Ishikawa (cell line): Measurements from ENCODE around the gene GOLGB1.

Experiments used
- CEBPB ChIP-seq: IDR thresholded peaks from 2 replicates; pipeline ENCODE4 v1.6.1; 2012
- CREB1 ChIP-seq: IDR thresholded peaks from 2 replicates; pipeline ENCODE4 v1.6.1; 2012; ENCODE audit warnings: low read depth
- EGR1 ChIP-seq: IDR thresholded peaks from 2 replicates; pipeline ENCODE4 v1.6.1; 2012
- EP300 ChIP-seq: IDR thresholded peaks from 2 replicates; pipeline ENCODE4 v1.6.1; 2012; ENCODE audit warnings: borderline replicate concordance
- MAX ChIP-seq: IDR thresholded peaks from 2 replicates; pipeline ENCODE4 v1.6.1; 2012
- NFIC ChIP-seq: IDR thresholded peaks from 2 replicates; pipeline ENCODE4 v1.6.1; 2012
- RAD21 ChIP-seq: IDR thresholded peaks from 2 replicates; pipeline ENCODE4 v1.6.1; 2012; ENCODE audit warnings: low read depth
- TAF1 ChIP-seq: IDR thresholded peaks from 2 replicates; pipeline ENCODE4 v1.6.1; 2012; ENCODE audit warnings: low read depth, mild to moderate bottlenecking
- TEAD4 ChIP-seq: IDR thresholded peaks from 2 replicates; pipeline ENCODE4 v1.6.1; 2012
- YY1 ChIP-seq: IDR thresholded peaks from 2 replicates; pipeline ENCODE4 v1.6.1; 2012; ENCODE audit warnings: low read depth
- ZBTB7A ChIP-seq: IDR thresholded peaks from 2 replicates; pipeline ENCODE4 v1.6.1; 2012; ENCODE audit warnings: low read depth
- TF ChIP-seq, protein P1 (sequence below): IDR thresholded peaks from 2 replicates; pipeline ENCODE4 v1.6.1; 2012
- TF ChIP-seq, protein P2 (sequence below): IDR thresholded peaks from 2 replicates; pipeline ENCODE4 v1.6.1; 2012; ENCODE audit warnings: low read depth, mild to moderate bottlenecking

DNA sequence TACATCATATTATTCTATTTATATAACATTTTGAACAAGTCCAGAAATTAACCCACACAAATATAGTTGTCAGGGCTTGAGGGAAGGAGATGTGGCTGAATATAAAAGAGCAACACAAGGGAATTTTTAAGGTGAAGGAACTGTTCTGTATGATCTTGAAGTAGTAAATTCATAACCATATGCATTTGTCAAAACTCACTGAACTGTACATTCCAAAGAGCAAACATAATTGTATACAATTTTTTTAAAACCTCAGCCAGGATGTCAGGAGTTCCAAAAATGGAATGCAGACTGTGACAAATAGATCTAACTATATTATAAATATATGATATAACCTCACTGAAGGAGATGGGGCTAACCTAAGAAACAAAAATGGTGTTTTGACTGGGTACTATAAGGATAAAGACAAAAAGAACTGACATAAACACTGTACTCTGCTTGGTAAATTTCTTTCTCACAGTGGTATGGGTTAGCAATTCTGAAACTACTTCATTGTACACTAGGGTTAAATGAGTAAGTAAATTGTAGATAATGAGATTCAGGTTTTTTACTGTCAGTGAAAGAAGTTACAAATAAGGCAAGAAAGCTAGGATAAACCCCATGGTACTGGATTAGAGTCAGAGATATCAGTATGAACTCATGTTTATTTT is 14.4 kb downstream of the GOLGB1 start:
- TF ChIP-seq, protein P1, sequence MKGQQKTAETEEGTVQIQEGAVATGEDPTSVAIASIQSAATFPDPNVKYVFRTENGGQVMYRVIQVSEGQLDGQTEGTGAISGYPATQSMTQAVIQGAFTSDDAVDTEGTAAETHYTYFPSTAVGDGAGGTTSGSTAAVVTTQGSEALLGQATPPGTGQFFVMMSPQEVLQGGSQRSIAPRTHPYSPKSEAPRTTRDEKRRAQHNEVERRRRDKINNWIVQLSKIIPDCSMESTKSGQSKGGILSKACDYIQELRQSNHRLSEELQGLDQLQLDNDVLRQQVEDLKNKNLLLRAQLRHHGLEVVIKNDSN, result no peak
- TF ChIP-seq EP300 (no peak), CREB1 (no peak), RAD21 (no peak), YY1 (no peak), TEAD4 (no peak), CEBPB (no peak), TAF1 (no peak), MAX (no peak), EGR1 (no peak), NFIC (no peak), ZBTB7A (no peak)
- TF ChIP-seq, protein P2, sequence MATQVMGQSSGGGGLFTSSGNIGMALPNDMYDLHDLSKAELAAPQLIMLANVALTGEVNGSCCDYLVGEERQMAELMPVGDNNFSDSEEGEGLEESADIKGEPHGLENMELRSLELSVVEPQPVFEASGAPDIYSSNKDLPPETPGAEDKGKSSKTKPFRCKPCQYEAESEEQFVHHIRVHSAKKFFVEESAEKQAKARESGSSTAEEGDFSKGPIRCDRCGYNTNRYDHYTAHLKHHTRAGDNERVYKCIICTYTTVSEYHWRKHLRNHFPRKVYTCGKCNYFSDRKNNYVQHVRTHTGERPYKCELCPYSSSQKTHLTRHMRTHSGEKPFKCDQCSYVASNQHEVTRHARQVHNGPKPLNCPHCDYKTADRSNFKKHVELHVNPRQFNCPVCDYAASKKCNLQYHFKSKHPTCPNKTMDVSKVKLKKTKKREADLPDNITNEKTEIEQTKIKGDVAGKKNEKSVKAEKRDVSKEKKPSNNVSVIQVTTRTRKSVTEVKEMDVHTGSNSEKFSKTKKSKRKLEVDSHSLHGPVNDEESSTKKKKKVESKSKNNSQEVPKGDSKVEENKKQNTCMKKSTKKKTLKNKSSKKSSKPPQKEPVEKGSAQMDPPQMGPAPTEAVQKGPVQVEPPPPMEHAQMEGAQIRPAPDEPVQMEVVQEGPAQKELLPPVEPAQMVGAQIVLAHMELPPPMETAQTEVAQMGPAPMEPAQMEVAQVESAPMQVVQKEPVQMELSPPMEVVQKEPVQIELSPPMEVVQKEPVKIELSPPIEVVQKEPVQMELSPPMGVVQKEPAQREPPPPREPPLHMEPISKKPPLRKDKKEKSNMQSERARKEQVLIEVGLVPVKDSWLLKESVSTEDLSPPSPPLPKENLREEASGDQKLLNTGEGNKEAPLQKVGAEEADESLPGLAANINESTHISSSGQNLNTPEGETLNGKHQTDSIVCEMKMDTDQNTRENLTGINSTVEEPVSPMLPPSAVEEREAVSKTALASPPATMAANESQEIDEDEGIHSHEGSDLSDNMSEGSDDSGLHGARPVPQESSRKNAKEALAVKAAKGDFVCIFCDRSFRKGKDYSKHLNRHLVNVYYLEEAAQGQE, result no peak
